DOHH2 (cell line): Measurements from ENCODE around the gene CALN1.

Experiments used
- H3F3A ChIP-seq: fragments of 200-600 bp; sonication (generic), shearing (Covaris generic); 2 replicates; pipeline ENCODE4 v1.6.0; 2016; ENCODE audit warnings: antibody characterized with exemption, mild to moderate bottlenecking; ENCODE audit not compliant: control insufficient read depth, insufficient read depth
- H3K27ac ChIP-seq: fragments of 200-600 bp; sonication (generic); 2 replicates; pipeline ENCODE4 v1.5.1; 2014; ENCODE audit warnings: low read depth, mild to moderate bottlenecking, low read length, moderate library complexity
- H3K27me3 ChIP-seq: fragments of 200-600 bp; sonication (generic); 2 replicates; pipeline ENCODE4 v1.6.1; 2014; ENCODE audit warnings: mild to moderate bottlenecking, low read length, mixed read lengths; ENCODE audit not compliant: control insufficient read depth
- H3K36me3 ChIP-seq: fragments of 200-600 bp; sonication (generic); 2 replicates; pipeline ENCODE4 v1.6.1; 2014; ENCODE audit warnings: mild to moderate bottlenecking, low read length, moderate library complexity, mixed read lengths; ENCODE audit not compliant: control insufficient read depth
- H3K4me1 ChIP-seq: fragments of 200-600 bp; sonication (generic); 2 replicates; pipeline ENCODE4 v1.6.1; 2014; ENCODE audit warnings: mild to moderate bottlenecking, low read length, mixed read lengths; ENCODE audit not compliant: control insufficient read depth
- H3K4me2 ChIP-seq: fragments of 200-600 bp; sonication (generic); 2 replicates; pipeline ENCODE4 v1.6.0; 2014; ENCODE audit warnings: mild to moderate bottlenecking, low read length, moderate library complexity
- H3K4me3 ChIP-seq: fragments of 200-600 bp; sonication (generic); 2 replicates; pipeline ENCODE4 v1.5.1; 2014; ENCODE audit warnings: mild to moderate bottlenecking, low read length, mixed read lengths
- H3K79me2 ChIP-seq: fragments of 200-600 bp; sonication (generic); 2 replicates; pipeline ENCODE4 v1.6.1; 2014; ENCODE audit warnings: mild to moderate bottlenecking, low read length, mixed read lengths; ENCODE audit not compliant: control insufficient read depth
- H3K9me2 ChIP-seq: fragments of 200-600 bp; sonication (generic); replicated peaks from 2 replicates; pipeline ENCODE4 v1.6.1; 2014; ENCODE audit warnings: mild to moderate bottlenecking, low read length, mixed read lengths; ENCODE audit not compliant: control insufficient read depth
- H3K9me3 ChIP-seq: fragments of 200-600 bp; sonication (generic); 2 replicates; pipeline ENCODE4 v1.6.1; 2014; ENCODE audit warnings: antibody characterized with exemption, low read length, mixed read lengths; ENCODE audit not compliant: control insufficient read depth, insufficient read depth
- H4K20me1 ChIP-seq: fragments of 200-600 bp; sonication (generic); 2 replicates; pipeline ENCODE4 v1.6.0; 2014; ENCODE audit warnings: low read depth, mild to moderate bottlenecking, antibody characterized with exemption, low read length, moderate library complexity; ENCODE audit not compliant: control insufficient read depth, insufficient read depth
- CTCF ChIP-seq: fragments of 200-600 bp; sonication (generic); IDR thresholded peaks from one replicate; pipeline ENCODE4 v1.5.1; 2014; ENCODE audit warnings: antibody characterized with exemption, mild to moderate bottlenecking, low read depth, low read length; ENCODE audit not compliant: poor library complexity, severe bottlenecking
- EZH2phosphoT487 ChIP-seq: fragments of 200-600 bp; sonication (generic); IDR thresholded peaks from 2 replicates; pipeline ENCODE4 v1.6.1; 2017; ENCODE audit warnings: borderline replicate concordance, mild to moderate bottlenecking, antibody characterized with exemption, low read length, moderate library complexity, mixed read lengths

The CALN1 gene

GRCh38 chr7:72404743-72405142 is 7.4 kb downstream of the CALN1 start:
- no peak overlapping the region for H3K4me2 ChIP-seq
- TF ChIP-seq CTCF (no peak), EZH2phosphoT487 (no peak)
- no peaks in the 10 kb centered on the region for H3K9me3 ChIP-seq
- H3K79me2 ChIP-seq, result no peaks in the 10 kb centered on the region
- no peaks in the 10 kb centered on the region for H3K9me2 ChIP-seq
- H3K4me1 ChIP-seq, result no peaks in the 10 kb centered on the region
- no peak overlapping the region for H3K27ac ChIP-seq
- no peak overlapping the region for H3K4me3 ChIP-seq
- no peaks in the 10 kb centered on the region for H3K27me3 ChIP-seq
- no peaks in the 10 kb centered on the region for H3K36me3 ChIP-seq
- H4K20me1 ChIP-seq, result no peaks in the 10 kb centered on the region
- no peaks in the 10 kb centered on the region for H3F3A ChIP-seq

- TF ChIP-seq CTCF (no peak), EZH2phosphoT487 (no peak)
- no peaks in the 10 kb centered on the region for H4K20me1 ChIP-seq
- H3F3A ChIP-seq, result no peaks in the 10 kb centered on the region
- H3K4me1 ChIP-seq, result no peaks in the 10 kb centered on the region
- H3K27ac ChIP-seq, result no peak overlapping the region
- no peaks in the 10 kb centered on the region for H3K9me3 ChIP-seq
- H3K27me3 ChIP-seq, result no peaks in the 10 kb centered on the region
- H3K4me2 ChIP-seq, result no peak overlapping the region
- H3K79me2 ChIP-seq, result no peaks in the 10 kb centered on the region
- H3K9me2 ChIP-seq, result no peaks in the 10 kb centered on the region
- H3K36me3 ChIP-seq, result no peaks in the 10 kb centered on the region
- H3K4me3 ChIP-seq, result no peak overlapping the region
Observed at GRCh38 chr7:72403458-72404076, 8.6 kb downstream of the CALN1 start.

- Histone ChIP-seq H3K9me3 (no peaks in the 10 kb centered on the region), H3K27me3 (no peaks in the 10 kb centered on the region), H3K27ac (no peak overlapping the region), H3K4me1 (no peaks in the 10 kb centered on the region), H3K4me2 (no peak overlapping the region), H3K79me2 (no peaks in the 10 kb centered on the region), H3K9me2 (no peaks in the 10 kb centered on the region), H3K36me3 (no peaks in the 10 kb centered on the region), H3K4me3 (no peak overlapping the region), H4K20me1 (no peaks in the 10 kb centered on the region), H3F3A (no peaks in the 10 kb centered on the region)
- TF ChIP-seq EZH2phosphoT487 (no peak), CTCF (no peak)
Observed at GRCh38 chr7:72394016-72394415, 18.1 kb downstream of the CALN1 start.
